Subcutaneous adipose tissue (tissue), 4 donors: Measurements from ENCODE around the gene FADD. TPM values are rescaled to one million over a fixed set of nuclear protein-coding genes. Genes with fewer than 3 reads are reported as not detected.

Experiments
- total RNA-seq, 4 donors: library from RNA; depleted of rRNA; stranded (reverse); fragments of >200 nt; gene quantifications; one replicate each; pipeline ENCODE4 v1.1.0, GENCODE V29; 2016
- TF ChIP-seq, protein P1 (sequence below): fragments of 450-650 bp; IDR thresholded peaks from one replicate; pipeline ENCODE4 v1.5.1; 2016; ENCODE audit warnings: low read depth, mild to moderate bottlenecking, control low read depth, antibody characterized with exemption, moderate library complexity

The FADD gene
- total RNA-seq, 4 donors from 2014 or later = 16.7 to 21.1 (median 20.1) TPM

DNA sequence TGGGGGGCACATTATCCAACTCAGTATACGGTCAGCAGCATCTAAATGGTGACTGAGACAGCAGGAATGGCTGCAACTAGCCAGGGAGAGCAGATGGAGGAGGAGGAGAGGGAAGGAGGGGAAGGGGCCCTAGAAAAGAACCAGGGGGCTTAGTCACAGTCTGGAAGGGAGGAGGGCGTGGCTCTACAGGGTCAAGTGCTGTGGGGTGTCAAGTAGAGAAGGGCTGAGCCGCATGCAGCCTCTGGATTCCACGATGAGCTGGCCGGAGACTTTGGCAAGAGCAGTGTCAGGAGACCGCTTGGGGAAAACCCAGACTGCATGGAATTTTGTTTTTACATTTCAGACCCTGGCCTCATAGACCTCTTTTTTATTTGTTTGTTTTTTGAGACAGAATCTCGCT lies 41.6 kb downstream of the FADD start:
- TF ChIP-seq, protein P1, sequence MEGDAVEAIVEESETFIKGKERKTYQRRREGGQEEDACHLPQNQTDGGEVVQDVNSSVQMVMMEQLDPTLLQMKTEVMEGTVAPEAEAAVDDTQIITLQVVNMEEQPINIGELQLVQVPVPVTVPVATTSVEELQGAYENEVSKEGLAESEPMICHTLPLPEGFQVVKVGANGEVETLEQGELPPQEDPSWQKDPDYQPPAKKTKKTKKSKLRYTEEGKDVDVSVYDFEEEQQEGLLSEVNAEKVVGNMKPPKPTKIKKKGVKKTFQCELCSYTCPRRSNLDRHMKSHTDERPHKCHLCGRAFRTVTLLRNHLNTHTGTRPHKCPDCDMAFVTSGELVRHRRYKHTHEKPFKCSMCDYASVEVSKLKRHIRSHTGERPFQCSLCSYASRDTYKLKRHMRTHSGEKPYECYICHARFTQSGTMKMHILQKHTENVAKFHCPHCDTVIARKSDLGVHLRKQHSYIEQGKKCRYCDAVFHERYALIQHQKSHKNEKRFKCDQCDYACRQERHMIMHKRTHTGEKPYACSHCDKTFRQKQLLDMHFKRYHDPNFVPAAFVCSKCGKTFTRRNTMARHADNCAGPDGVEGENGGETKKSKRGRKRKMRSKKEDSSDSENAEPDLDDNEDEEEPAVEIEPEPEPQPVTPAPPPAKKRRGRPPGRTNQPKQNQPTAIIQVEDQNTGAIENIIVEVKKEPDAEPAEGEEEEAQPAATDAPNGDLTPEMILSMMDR = no peak

DNA sequence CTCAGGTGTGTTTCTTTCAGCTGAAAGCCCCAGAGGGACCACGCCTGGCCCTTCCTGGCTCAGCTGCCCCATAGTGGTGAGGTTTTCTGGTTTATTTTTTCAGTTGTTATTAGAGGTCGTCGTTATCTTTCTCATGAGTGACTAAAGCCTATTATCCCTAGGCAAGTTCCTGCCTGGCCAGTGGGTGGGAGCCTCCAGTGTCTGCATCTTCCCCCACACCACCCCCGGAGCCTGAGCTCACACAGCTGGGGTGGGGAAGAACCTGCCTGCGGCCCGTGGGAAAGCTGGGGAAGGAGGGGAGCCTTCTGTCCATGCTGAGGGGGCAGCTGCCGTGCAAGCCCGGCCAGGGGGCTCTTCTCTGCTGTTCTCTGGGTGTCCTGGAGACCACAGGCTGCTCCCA lies 43.1 kb downstream of the FADD start:
- TF ChIP-seq, protein P1 = no peak

DNA sequence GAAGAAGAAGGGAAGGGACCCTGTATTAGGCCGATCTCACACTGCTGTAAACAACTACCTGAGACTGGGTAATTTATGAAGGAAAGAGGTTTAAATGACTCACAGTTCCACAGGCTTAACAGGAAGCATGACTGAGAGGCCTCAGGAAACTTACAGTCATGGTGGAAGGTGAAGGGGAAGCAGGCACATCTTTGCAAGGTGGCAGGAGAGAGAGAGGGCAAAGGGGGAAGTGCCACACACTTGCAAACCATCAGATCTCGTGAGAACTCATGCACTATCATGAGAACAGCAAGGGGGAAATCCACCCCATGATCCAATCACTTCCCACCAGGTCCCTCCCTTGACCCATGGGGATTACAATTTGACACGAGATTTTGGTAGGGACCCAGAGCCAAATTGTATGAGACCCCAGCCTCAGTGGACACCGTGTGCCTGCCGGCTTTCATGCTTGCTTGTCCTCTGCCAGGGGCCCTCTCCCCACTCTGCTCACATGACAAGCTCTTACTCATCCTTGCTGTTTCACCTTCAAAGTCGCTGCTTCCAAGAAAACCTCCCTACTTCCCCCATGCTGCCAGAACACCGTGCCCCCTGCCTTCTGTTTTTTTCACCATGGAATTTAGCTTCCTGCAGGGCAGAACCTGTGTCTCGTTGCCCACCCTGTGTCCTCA lies 44.1 kb downstream of the FADD start:
- TF ChIP-seq, protein P1 = no peak

DNA sequence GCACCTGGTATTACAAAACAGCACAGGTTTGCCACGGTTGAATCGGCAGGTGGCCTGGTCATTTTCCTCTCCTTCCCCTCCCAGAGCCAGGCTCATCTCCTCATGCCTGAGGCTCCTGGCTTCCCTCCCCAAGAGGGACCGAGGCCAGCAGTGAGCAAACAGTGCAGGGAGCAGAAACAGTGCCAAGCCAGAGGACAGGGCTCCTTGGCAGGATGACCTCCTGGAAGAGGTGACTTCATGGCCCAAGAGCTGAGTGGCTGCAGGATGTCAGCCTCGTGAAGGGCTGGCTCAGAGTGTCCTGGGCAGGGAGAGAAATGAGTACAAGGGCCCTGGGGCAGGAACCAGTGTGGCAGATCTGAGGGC lies 44.6 kb downstream of the FADD start:
- TF ChIP-seq, protein P1 = no peak

DNA sequence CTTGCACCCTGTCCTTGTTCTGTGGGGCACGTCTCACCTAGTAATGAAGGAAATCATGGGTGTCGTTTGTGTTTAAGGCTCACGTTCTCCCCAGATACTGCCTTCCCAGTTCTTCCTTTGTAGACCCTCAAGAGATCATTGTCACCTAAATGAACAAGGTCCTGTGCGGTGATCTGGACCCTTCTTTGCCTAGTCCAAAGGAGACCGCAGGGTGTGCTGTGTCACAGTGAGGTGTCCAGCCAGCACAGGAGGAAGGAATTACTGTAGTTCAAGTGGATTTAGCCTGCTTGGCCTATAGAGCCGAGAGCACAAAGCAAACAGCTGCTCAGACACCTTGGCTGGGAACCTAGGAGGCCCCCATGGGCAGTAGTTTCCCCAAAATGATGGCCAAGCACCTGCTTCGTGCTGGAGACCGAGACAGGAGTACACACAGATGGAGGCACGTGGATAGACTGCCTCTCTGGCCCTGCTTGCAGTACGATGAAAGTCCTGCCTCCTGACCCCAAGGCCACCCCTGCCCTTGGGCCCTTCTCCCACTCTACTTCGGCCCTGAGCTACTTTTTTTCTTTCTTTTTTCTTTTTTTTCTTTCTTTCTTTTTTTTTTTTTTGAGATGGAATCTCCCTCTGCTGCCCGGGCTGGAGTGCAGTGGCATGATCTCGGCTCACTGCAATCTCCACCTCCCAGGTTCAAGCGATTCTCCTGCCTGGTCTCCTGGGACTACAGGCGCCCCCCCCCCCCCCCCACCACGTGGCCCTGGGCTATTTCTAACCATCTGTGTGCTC lies 48.0 kb downstream of the FADD start:
- TF ChIP-seq, protein P1 = no peak

DNA sequence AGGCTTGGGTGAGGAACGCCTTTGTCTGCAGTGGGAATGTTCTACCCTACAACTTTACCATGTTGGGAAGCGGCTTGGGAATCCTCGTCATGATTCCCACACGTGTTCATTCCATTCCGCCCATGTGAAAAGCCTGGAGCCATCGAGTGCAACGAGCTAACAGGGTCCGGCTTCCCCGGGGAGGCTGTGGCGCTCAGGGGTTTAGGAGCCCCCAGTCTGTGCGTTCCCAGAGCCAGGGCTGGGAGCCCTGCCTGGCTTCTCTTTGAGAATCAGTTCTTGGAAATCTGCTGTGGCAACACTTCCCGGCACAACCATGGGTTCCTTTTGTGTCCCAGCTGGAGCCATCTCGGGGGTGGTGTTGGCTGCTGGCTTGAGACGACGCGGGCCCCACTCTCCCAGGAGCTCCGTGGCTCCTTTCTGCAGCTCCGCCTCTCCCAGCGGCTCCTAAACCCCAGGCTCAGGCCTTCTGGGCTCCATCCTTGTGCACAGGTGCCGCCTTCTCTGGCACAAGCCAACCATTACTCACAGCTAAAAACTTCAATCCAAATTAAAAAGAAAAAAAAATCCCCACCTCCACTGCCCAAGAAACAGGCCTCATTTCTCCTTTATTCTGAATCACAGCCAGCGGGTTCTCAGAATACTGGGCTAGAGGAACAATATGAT lies 48.7 kb downstream of the FADD start:
- TF ChIP-seq, protein P1 = no peak

DNA sequence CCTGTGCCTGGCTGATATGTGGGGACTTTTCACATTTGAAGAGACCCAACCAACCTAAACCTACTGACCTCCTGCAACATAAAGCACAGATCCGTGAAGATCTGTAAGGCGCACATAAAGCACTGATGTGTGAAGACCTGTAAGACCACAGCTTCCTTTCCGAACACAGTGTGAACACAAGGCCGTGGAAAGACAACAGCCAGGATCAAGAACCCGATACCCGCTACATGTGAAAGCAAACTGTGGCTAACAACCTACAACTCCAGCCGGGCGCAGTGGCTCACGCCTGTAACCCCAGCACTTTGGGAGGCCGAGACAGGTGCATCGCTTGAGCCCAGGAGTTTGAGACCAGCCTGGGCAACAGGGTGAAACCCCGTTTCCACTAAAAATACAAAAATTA lies 49.7 kb downstream of the FADD start:
- TF ChIP-seq, protein P1 = no peak
